K562 (cell line): ENCODE results near the gene SPTBN4. TPM values are rescaled to one million over a fixed set of nuclear protein-coding genes. Genes with fewer than 3 reads are reported as not detected.
A peak's percentile ranks its signal among the peaks of the same experiment; 100 is the strongest.

Experiments
- ARID3A ChIP-seq: IDR thresholded peaks from 2 replicates; pipeline ENCODE4 v1.6.1; 2012; ENCODE audit warnings: low read depth, low read length, improper control_type of control experiment, borderline replicate concordance
- BACH1 ChIP-seq: fragments of 200-800 bp; sonication (Bioruptor generic); IDR thresholded peaks from 2 replicates; pipeline ENCODE4 v1.6.1; 2016; ENCODE audit warnings: missing genetic modification characterization, missing compliant biosample characterization
- CREB1 ChIP-seq, 2 experiments: sonication (generic) in 1 of 2; formaldehyde crosslinking in 1 of 2; IDR thresholded peaks; 2 replicates each; pipeline versions ENCODE4 v1.6.1 to v1.8.0; 2012 to 2022; ENCODE audit warnings: inconsistent platforms in 1 of 2, mild to moderate bottlenecking in 1 of 2, missing genetic modification reagents in 1 of 2, moderate library complexity in 1 of 2
- DEAF1 ChIP-seq: fragments of 450-650 bp; formaldehyde crosslinking; IDR thresholded peaks from 2 replicates; pipeline ENCODE4 v1.4.0; 2020; ENCODE audit warnings: mild to moderate bottlenecking, moderate library complexity
- GATAD2A ChIP-seq: fragments of 450-650 bp; IDR thresholded peaks from 2 replicates; pipeline ENCODE4 v1.6.1; 2017
- HDAC1 ChIP-seq, 2 experiments: fragments of 450-650 bp; IDR thresholded peaks; 2 replicates each; pipeline ENCODE4 v1.6.1; 2016 to 2017; ENCODE audit warnings: inconsistent platforms in 1 of 2, mild to moderate bottlenecking in 1 of 2, moderate library complexity in 1 of 2
- ID3 ChIP-seq, 2 experiments: fragments of 250-450 bp in 1 of 2; fragments of 450-650 bp in 1 of 2; sonication (Bioruptor Pico) in 1 of 2; IDR thresholded peaks; 2 replicates each; pipeline versions ENCODE4 v1.6.1 to v1.8.0; 2016 to 2021; ENCODE audit warnings: mild to moderate bottlenecking in 2 of 2, moderate library complexity in 2 of 2, missing compliant biosample characterization in 1 of 2, missing genetic modification characterization in 1 of 2
- KAT2B ChIP-seq: IDR thresholded peaks from one replicate; pipeline ENCODE4 v1.6.1; 2012; ENCODE audit warnings: low read depth, mild to moderate bottlenecking, control low read depth, inconsistent platforms, low read length, moderate library complexity
- MBD2 ChIP-seq: sonication (generic); IDR thresholded peaks from 2 replicates; pipeline ENCODE4 v1.6.1; 2016; ENCODE audit warnings: low read depth, borderline replicate concordance
- NEUROD1 ChIP-seq: fragments of 150-350 bp; IDR thresholded peaks from 2 replicates; pipeline ENCODE4 v1.6.1; 2014; ENCODE audit warnings: borderline replicate concordance, low read length, low read depth; ENCODE audit not compliant: partially characterized antibody
- POLR2AphosphoS5 ChIP-seq: IDR thresholded peaks from 2 replicates; pipeline ENCODE4 v1.6.1; 2011; ENCODE audit warnings: mild to moderate bottlenecking, low read depth, low read length, moderate library complexity; ENCODE audit not compliant: control insufficient read depth, insufficient read depth
- RAD21 ChIP-seq, 2 experiments: fragments of 250-450 bp in 1 of 2; fragments of 450-650 bp in 1 of 2; sonication (Bioruptor Pico) in 1 of 2; formaldehyde crosslinking in 1 of 2; IDR thresholded peaks in 1 of 2; conservative IDR thresholded peaks in 1 of 2; 2 replicates each; pipeline versions ENCODE4 v1.4.0 to v1.8.0; 2020 to 2022; ENCODE audit warnings: mild to moderate bottlenecking in 2 of 2, moderate library complexity in 1 of 2
- RFX1 ChIP-seq: fragments of 450-650 bp; IDR thresholded peaks from 2 replicates; pipeline ENCODE4 v1.6.1; 2016; ENCODE audit warnings: mild to moderate bottlenecking, moderate library complexity
- SPI1 ChIP-seq: IDR thresholded peaks from 2 replicates; pipeline ENCODE4 v1.6.1; 2011; ENCODE audit warnings: low read depth, low read length, control low read depth, borderline replicate concordance
- STAG1 ChIP-seq: sonication (generic); formaldehyde crosslinking; IDR thresholded peaks from 2 replicates; pipeline ENCODE4 v1.5.0; 2020; ENCODE audit warnings: missing genetic modification reagents, borderline replicate concordance
- ZNF347 ChIP-seq: fragments of 450-650 bp; formaldehyde crosslinking; IDR thresholded peaks from 2 replicates; pipeline ENCODE4 v1.4.0; 2020; ENCODE audit warnings: low read depth, mild to moderate bottlenecking, moderate library complexity
- ZNF395 ChIP-seq: fragments of 200-800 bp; sonication (Bioruptor generic); IDR thresholded peaks from 2 replicates; pipeline ENCODE4 v1.6.1; 2017; ENCODE audit warnings: missing genetic modification characterization, missing compliant biosample characterization
- ZNF699 ChIP-seq: fragments of 250-450 bp; sonication (Bioruptor Pico); IDR thresholded peaks from 2 replicates; pipeline ENCODE4 v1.8.0; 2021; ENCODE audit warnings: mild to moderate bottlenecking, moderate library complexity; ENCODE audit not compliant: insufficient replicate concordance
- ZNF740 ChIP-seq, 3 experiments: fragments of 200-800 bp in 1 of 3; sonication (Bioruptor generic) in 1 of 3; sonication (generic) in 1 of 3; formaldehyde crosslinking in 1 of 3; IDR thresholded peaks; 2 replicates each; pipeline versions ENCODE4 v1.6.1 to v1.8.0; 2016 to 2022; ENCODE audit warnings: mild to moderate bottlenecking in 2 of 3, missing compliant biosample characterization in 2 of 3, missing genetic modification characterization in 2 of 3, missing genetic modification reagents in 1 of 3
- polyA plus RNA-seq, 8 experiments: library from polyadenylated mRNA; depleted of rRNA in 4 of 8; stranded (reverse) in 5 of 8; unstranded in 3 of 8; fragments of >200 nt; fragmentation: Nextera tagmentation in 2 of 8; fragmentation: Illumina TruSeq in 1 of 8; extraction: Ambion mirVana in 2 of 8; extraction: Trizol in 1 of 8; gene quantifications; 2 replicates each; pipeline versions ENCODE4 v1.2.1 to v1.2.3, GENCODE V29; 2011 to 2014; ENCODE audit warnings: inconsistent platforms in 1 of 8, missing spikeins in 1 of 8
- total RNA-seq, 7 experiments: library from RNA; depleted of rRNA in 6 of 7; stranded (reverse); fragments of >200 nt in 6 of 7; fragmentation: Illumina TruSeq in 2 of 7; extraction: Trizol in 2 of 7; gene quantifications; 2 replicates each; pipeline versions ENCODE4 v1.2.1 to v1.2.3, GENCODE V29; 2011 to 2021; ENCODE audit warnings: low replicate concordance in 1 of 7

The SPTBN4 gene
- total and polyA plus RNA-seq, 9 of the 15 experiments (the other 6 are each of a cell fraction or from before 2014, with no cell fraction given), result 0.01 to 1.5 (median 0.86) TPM

- TF ChIP-seq CREB1 (IDR thresholded peaks at IDR 0.05) (peak; percentile 14; the same call in 1 of the 2 replicates), CREB1 (CRISPR knock-in tag; IDR thresholded peaks at IDR 0.05) (no peak), RFX1 (no peak), POLR2AphosphoS5 (peak; percentile 21; the same call in 1 of the 2 replicates), MBD2 (peak; percentile 16; the same call in 1 of the 2 replicates), GATAD2A (no peak), BACH1 (tag) (no peak), NEUROD1 (peak; percentile 94), ZNF740 (CRISPR knock-in tag; IDR thresholded peaks at IDR 0.05) (peak; percentile 82), ZNF740 (tag; IDR thresholded peaks at IDR 0.05) (no peak), SPI1 (no peak), KAT2B (no peak), STAG1 (CRISPR knock-in tag) (no peak), ZNF347 (no peak), RAD21 (CRISPR knock-in tag; conservative IDR thresholded peaks at IDR 0.05 in 1 of 2, IDR thresholded peaks at IDR 0.05 in 1 of 2) (no peak), ZNF395 (CRISPR knock-in tag) (no peak), ARID3A (no peak), ZNF699 (CRISPR knock-in tag) (no peak), ID3 (CRISPR knock-in tag; IDR thresholded peaks at IDR 0.05) (no peak), ID3 (tag; IDR thresholded peaks at IDR 0.05) (no peak), HDAC1 (IDR thresholded peaks at IDR 0.05) (no peak), DEAF1 (CRISPR knock-in tag) (no peak)
Measured at GRCh38 chr19:40614622-40615411, 148.0 kb downstream of the SPTBN4 start (continued).
